ENCODE measurements around the gene PPM1L. TPM values are rescaled to one million over a fixed set of nuclear protein-coding genes. Genes with fewer than 3 reads are reported as not detected.

PPM1L gene
- total and polyA plus RNA-seq, 8 donors: 5.1 to 12.7 (median 5.4) TPM

Other genes with a start within 250 kb of the PPM1L start
- 10 to 100 TPM; 50.9 to 56.8 TPM for gene KPNA4, start 190.7 kb upstream of the PPM1L start, total RNA-seq
- 10 to 100 TPM; 47.2 to 64.2 (median 59.7) TPM for gene KPNA4, start 190.7 kb upstream of the PPM1L start, polyA plus RNA-seq (ENCODE audit: insufficient read length in 6 of 6)
- gene ARL14, start 79.1 kb upstream of the PPM1L start, total RNA-seq: not detected
- not detected for gene ARL14, start 79.1 kb upstream of the PPM1L start, polyA plus RNA-seq (ENCODE audit: insufficient read length in 6 of 6)

Measured in left lung (tissue), 8 donors.